D721Med (cell line): ENCODE results near the gene EPN2.

Experiments
- DNase-seq: peaks from one replicate; pipeline ENCODE4 v3.0.0; 2011; ENCODE audit warnings: low spot score; ENCODE audit not compliant: insufficient read length
- FAIRE-seq: peaks from 2 replicates; lab custom pipeline; 2011; peaks lifted over from hg19 to GRCh38; lab: Jason Lieb, UNC
- TF ChIP-seq, protein P1 (sequence below): IDR thresholded peaks from 2 replicates; pipeline ENCODE4 v1.5.1; 2012; ENCODE audit warnings: mild to moderate bottlenecking, control low read depth; ENCODE audit not compliant: insufficient read depth; ENCODE audit errors: missing control alignments

Gene EPN2

DNA sequence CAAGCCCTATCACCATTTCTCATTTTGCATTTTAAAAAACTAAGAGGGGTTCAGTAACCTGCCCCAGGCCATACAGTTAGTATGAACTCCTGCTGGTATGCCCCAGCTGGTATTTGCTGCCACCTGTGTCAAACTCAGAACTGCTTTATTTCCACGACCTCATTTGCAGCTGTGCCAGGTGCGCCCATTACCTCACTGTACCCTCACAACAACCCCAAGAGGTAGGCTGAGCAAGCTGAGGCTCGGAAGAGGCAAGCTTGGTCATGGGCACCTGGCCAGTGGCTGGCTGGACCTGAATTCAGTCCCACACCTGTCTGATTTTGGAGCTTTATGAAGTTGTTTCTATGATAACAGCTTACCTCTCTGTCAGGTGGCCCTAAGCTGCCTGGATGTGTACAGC, 7.6 kb downstream of the EPN2 start:
- DNase-seq = no peak
- TF ChIP-seq, protein P1, sequence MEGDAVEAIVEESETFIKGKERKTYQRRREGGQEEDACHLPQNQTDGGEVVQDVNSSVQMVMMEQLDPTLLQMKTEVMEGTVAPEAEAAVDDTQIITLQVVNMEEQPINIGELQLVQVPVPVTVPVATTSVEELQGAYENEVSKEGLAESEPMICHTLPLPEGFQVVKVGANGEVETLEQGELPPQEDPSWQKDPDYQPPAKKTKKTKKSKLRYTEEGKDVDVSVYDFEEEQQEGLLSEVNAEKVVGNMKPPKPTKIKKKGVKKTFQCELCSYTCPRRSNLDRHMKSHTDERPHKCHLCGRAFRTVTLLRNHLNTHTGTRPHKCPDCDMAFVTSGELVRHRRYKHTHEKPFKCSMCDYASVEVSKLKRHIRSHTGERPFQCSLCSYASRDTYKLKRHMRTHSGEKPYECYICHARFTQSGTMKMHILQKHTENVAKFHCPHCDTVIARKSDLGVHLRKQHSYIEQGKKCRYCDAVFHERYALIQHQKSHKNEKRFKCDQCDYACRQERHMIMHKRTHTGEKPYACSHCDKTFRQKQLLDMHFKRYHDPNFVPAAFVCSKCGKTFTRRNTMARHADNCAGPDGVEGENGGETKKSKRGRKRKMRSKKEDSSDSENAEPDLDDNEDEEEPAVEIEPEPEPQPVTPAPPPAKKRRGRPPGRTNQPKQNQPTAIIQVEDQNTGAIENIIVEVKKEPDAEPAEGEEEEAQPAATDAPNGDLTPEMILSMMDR = no peak
- no peak for FAIRE-seq

DNA sequence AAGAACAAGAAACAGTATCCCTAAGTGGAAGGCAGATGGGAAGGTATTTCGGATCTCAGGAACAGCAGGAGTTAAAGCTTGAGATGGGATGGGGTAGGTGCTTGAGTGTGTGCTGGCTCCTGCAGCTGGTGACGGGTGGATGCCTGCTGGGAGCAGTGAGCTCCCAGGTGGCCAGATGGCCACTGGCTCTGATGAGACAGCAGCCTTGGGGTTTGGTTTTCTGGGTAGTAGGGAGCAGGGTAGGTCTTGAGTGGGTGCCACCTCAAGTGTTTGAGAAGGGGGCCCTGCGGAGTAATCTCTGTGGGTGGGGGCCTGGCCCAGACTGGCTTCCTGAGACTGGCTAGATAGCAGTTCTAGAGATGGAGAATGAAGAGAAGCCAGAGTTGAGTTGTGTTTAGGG, 10.3 kb downstream of the EPN2 start:
- TF ChIP-seq, protein P1 = no peak
- FAIRE-seq (no peak), DNase-seq (no peak)

DNA sequence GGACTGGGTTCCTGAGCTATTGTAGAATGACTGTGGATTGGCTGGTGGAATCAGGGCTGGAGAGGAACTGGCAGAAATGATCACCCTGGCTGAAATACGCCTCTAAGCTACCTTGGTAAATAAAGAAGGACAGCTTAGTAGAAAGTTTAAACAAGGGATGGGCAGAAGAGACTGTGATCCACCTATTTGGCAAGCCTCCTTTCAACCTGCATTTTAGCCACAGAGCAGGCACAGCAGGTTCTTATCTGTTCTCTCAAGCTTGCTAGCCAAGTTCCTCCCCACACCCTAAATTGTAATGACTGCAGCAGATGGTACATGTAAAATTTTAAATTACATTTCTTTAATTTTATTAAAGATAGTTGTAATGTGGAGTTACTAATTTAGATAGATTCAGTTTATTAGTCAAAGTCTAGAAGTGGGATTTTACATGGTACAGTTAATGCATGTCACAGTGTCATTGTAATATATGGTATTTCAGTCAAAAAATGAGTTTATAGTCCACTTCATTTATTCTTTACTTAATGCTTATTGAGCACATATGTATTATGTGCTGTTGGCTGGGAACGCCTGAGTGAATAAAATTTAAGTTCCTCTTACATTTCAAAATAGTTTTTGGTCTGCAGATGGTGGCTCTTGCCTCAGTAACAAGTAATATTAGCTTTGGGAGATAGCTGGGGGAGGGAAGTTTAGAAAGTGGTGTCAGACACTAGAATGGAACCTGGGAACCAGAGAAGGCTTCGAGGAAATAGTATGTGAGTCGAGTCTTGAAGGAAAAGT, 11.2 kb downstream of the EPN2 start:
- DNase-seq = no peak
- TF ChIP-seq, protein P1 = no peak
- no peak for FAIRE-seq

DNA sequence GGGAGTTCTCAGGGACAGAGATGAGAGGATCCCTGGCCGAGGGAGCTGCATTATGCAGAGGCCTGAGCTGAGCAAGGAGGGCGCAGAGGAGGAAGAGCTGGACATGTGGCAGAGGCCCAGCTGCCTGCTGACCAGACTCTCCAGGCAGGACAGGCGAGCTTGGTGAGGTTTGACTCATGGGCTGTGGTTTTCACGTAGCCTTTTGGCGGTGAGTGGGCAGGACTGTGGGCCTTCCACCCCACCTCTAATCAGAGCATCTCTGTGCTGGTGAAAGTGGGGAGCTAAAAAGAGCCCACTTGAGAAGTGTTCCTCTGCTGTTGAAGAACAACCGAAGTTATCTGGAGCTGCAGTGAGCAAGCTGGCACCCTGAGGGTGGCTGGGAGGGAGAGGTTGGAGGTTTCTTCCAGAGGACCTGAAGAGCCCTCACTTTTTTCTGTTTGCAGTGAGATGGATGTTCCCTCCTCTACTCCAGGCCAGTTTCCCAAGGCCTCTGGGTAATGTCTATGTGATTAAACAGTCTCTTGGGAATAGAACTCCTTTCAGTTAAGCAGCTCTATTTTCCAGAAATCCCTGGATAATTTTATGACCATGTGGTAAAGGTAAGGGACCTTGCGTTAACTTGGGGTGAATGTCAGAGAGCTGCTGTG, 11.9 kb downstream of the EPN2 start:
- TF ChIP-seq, protein P1 = no peak
- DNase-seq (no peak), FAIRE-seq (no peak)

DNA sequence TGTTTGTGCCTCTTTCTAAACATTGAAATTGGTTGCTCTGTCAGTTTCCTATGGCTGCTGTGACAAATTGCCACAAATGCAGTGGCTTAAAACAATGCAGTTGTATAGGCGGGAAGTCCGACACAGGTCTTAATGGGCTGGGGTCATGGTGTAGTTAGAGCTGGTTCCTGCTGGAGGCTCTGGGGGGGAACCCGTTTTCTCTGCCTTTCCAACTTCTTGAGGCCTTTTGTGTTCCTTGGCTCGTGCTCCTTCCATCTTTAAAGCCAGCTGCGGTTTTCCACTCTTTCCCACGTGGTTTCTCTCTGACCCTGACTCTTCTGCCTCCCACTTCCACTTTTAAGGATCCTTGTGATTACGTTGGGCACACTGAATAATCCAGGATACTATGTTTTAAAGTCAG, 12.5 kb downstream of the EPN2 start:
- no peak for DNase-seq
- TF ChIP-seq, protein P1 = no peak
- FAIRE-seq = no peak

DNA sequence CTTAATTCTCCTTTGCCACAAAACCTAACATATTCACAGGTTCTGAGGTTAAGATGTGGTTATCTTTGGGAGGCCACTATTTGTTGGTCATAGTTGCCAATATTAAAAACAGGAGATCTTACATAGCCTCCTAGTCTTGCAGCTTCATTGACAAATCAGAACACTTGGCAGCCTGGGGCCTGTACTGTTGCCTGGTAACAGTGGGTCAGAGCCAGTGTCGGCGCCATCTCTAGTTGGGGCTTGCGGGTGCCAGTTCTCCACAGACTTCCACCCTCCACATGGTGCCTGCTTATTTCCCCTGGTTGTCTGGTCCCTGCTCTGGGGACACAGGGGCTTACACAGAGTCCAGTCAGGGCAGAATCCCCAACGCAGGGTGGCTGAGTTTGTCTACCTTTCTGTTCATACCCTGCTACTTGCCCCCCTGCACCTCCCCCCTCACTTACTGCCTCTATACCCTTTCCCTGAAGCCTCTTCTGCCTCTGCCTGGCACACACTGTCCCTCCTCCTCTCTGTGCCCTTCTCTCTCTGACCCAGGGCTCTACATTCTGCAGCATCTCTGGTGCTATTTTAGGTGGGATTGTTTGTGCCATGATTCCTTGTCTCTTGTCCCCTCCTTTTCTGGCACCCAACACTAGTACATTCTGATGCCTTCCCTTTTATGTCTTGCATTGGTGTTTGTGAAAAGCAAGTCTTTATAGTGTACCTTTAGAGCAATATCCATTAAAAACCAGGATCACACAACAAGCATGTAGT, 13.4 kb downstream of the EPN2 start:
- FAIRE-seq (no peak), DNase-seq (no peak)
- TF ChIP-seq, protein P1 = no peak
